WTC11 (cell line): ENCODE measurements around the gene SGCD. TPM values are rescaled to one million over a fixed set of nuclear protein-coding genes. Genes with fewer than 3 reads are reported as not detected.

Experiments
- ATAC-seq: fragments of 200-7000 bp; cut with Tn5 transposase; 2 replicates; pipeline ENCODE4 v1.10.0; 2021; ENCODE audit warnings: mild to moderate bottlenecking, moderate library complexity
- CTCF ChIA-PET: fragments of 300-600 bp; sonication (Branson Sonifier 250); formaldehyde crosslinking; loops from one replicate; lab custom pipeline; 2021; ENCODE audit warnings: antibody characterized with exemption; lab: Charles Lee
- POLR2A ChIA-PET: fragments of 350-600 bp; sonication (Branson Sonifier 250); formaldehyde crosslinking; loops from one replicate; lab custom pipeline; 2021; ENCODE audit warnings: antibody characterized with exemption; lab: Charles Lee
- DNase-seq: peaks from one replicate; pipeline ENCODE4 v3.0.0; 2021; ENCODE audit warnings: low spot score
- H3K27ac Mint-ChIP-seq: 2 replicates; pipeline ENCODE4 v1.8.0; 2021; ENCODE audit warnings: mixed read lengths
- H3K27me3 Mint-ChIP-seq: 2 replicates; pipeline ENCODE4 v1.8.0; 2021; ENCODE audit warnings: low read depth, mild to moderate bottlenecking, moderate library complexity, mixed read lengths
- H3K36me3 Mint-ChIP-seq: 2 replicates; pipeline ENCODE4 v1.8.0; 2021; ENCODE audit warnings: mixed read lengths
- H3K4me1 Mint-ChIP-seq: 2 replicates; pipeline ENCODE4 v1.8.0; 2022; ENCODE audit warnings: mixed read lengths
- H3K4me3 Mint-ChIP-seq: 2 replicates; pipeline ENCODE4 v1.8.0; 2021; ENCODE audit warnings: mild to moderate bottlenecking, moderate library complexity, mixed read lengths
- H3K9me3 Mint-ChIP-seq: 2 replicates; pipeline ENCODE4 v1.8.0; 2021; ENCODE audit warnings: mixed read lengths
- AR ChIP-seq: fragments of 250-450 bp; sonication (Bioruptor Pico); IDR thresholded peaks from 2 replicates; pipeline ENCODE4 v1.9.0; 2021; ENCODE audit warnings: mild to moderate bottlenecking
- ATF1 ChIP-seq: sonication (generic); formaldehyde crosslinking; IDR thresholded peaks from 2 replicates; pipeline ENCODE4 v1.8.1; 2023; ENCODE audit warnings: mild to moderate bottlenecking, moderate library complexity, missing genetic modification reagents
- ESRRA ChIP-seq: sonication (generic); formaldehyde crosslinking; IDR thresholded peaks from 2 replicates; pipeline ENCODE4 v1.8.1; 2022; ENCODE audit warnings: mild to moderate bottlenecking, missing genetic modification reagents, borderline replicate concordance
- GRHL2 ChIP-seq: fragments of 250-450 bp; sonication (Bioruptor Pico); IDR thresholded peaks from 2 replicates; pipeline ENCODE4 v1.8.0; 2022; ENCODE audit warnings: mild to moderate bottlenecking, moderate library complexity; ENCODE audit not compliant: insufficient replicate concordance, severe bottlenecking
- MAX ChIP-seq: sonication (generic); formaldehyde crosslinking; IDR thresholded peaks from 2 replicates; pipeline ENCODE4 v1.8.0; 2022; ENCODE audit warnings: mild to moderate bottlenecking, missing genetic modification reagents
- NR2C2 ChIP-seq: sonication (generic); formaldehyde crosslinking; IDR thresholded peaks from 2 replicates; pipeline ENCODE4 v1.8.0; 2022; ENCODE audit warnings: mild to moderate bottlenecking, missing genetic modification reagents
- NR3C1 ChIP-seq: sonication (generic); formaldehyde crosslinking; conservative IDR thresholded peaks from 2 replicates; pipeline ENCODE4 v1.8.1; 2023; ENCODE audit warnings: low read depth, mild to moderate bottlenecking, missing genetic modification reagents
- PREB ChIP-seq: sonication (generic); formaldehyde crosslinking; IDR thresholded peaks from 2 replicates; pipeline ENCODE4 v1.8.1; 2022; ENCODE audit warnings: mild to moderate bottlenecking, missing genetic modification reagents, moderate library complexity, borderline replicate concordance
- PRRX2 ChIP-seq: fragments of 250-450 bp; sonication (Bioruptor Pico); IDR thresholded peaks from 2 replicates; pipeline ENCODE4 v1.8.0; 2021; ENCODE audit warnings: mild to moderate bottlenecking
- SOX15 ChIP-seq: fragments of 250-450 bp; sonication (Bioruptor Pico); IDR thresholded peaks from 2 replicates; pipeline ENCODE4 v1.9.0; 2021; ENCODE audit warnings: mild to moderate bottlenecking
- TEAD1 ChIP-seq: sonication (generic); formaldehyde crosslinking; IDR thresholded peaks from 2 replicates; pipeline ENCODE4 v1.8.0; 2022; ENCODE audit warnings: mild to moderate bottlenecking, missing genetic modification reagents
- TP53 ChIP-seq: sonication (generic); formaldehyde crosslinking; IDR thresholded peaks from 2 replicates; pipeline ENCODE4 v1.8.1; 2023; ENCODE audit warnings: mild to moderate bottlenecking, missing genetic modification reagents
- ZNF396 ChIP-seq: fragments of 250-450 bp; sonication (Bioruptor Pico); IDR thresholded peaks from 2 replicates; pipeline ENCODE4 v1.8.0; 2021; ENCODE audit warnings: mild to moderate bottlenecking, moderate library complexity, borderline replicate concordance
- ZNF532 ChIP-seq: fragments of 250-450 bp; sonication (Bioruptor Pico); IDR thresholded peaks from 2 replicates; pipeline ENCODE4 v1.9.0; 2021; ENCODE audit warnings: mild to moderate bottlenecking, borderline replicate concordance
- total RNA-seq: library from RNA; stranded (reverse); gene quantifications from 3 replicates; pipeline ENCODE4 v1.2.3, GENCODE V29; 2021
- TF ChIP-seq, protein P1 (sequence below): sonication (generic); formaldehyde crosslinking; IDR thresholded peaks from 2 replicates; pipeline ENCODE4 v1.8.0; 2023; ENCODE audit warnings: mild to moderate bottlenecking, missing genetic modification reagents

Gene SGCD
- total RNA-seq, 1 experiment from 2014 or later, result 0.33 TPM

GRCh38 chr5:156741516-156741915 is 414.6 kb downstream of the SGCD start (continued):
- TF ChIP-seq MAX (CRISPR knock-in tag), result no peak
- TF ChIP-seq TP53 (CRISPR knock-in tag), result no peak
- TF ChIP-seq, all 79 proteins: peak for 0

DNA sequence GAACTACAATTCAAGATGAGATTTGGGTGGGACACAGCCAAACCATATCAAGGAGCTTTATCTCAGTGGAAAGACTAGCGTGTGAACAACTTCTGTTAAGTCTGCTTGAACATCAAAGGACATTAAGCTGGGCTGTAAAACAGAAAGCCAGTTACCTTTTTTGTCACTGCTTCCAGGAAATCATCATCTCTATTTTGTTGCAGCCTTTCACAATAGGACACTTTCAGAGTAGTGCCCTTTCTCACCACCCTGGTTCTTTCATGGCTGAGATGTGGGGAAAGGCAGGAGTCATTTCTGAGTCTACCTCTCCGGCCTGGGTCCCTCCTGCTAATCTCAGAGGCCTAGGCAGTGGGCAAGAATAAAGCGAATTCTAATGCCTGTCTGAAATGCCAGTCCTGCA is 426.9 kb downstream of the SGCD start:
- TF ChIP-seq ESRRA (CRISPR knock-in tag) (no peak), PREB (no peak), GRHL2 (no peak), AR (no peak), TEAD1 (no peak), PRRX2 (CRISPR knock-in tag) (no peak), ATF1 (CRISPR knock-in tag) (no peak), SOX15 (CRISPR knock-in tag) (no peak), ZNF396 (CRISPR knock-in tag) (no peak), NR2C2 (CRISPR knock-in tag) (no peak)
- TF ChIP-seq, protein P1, sequence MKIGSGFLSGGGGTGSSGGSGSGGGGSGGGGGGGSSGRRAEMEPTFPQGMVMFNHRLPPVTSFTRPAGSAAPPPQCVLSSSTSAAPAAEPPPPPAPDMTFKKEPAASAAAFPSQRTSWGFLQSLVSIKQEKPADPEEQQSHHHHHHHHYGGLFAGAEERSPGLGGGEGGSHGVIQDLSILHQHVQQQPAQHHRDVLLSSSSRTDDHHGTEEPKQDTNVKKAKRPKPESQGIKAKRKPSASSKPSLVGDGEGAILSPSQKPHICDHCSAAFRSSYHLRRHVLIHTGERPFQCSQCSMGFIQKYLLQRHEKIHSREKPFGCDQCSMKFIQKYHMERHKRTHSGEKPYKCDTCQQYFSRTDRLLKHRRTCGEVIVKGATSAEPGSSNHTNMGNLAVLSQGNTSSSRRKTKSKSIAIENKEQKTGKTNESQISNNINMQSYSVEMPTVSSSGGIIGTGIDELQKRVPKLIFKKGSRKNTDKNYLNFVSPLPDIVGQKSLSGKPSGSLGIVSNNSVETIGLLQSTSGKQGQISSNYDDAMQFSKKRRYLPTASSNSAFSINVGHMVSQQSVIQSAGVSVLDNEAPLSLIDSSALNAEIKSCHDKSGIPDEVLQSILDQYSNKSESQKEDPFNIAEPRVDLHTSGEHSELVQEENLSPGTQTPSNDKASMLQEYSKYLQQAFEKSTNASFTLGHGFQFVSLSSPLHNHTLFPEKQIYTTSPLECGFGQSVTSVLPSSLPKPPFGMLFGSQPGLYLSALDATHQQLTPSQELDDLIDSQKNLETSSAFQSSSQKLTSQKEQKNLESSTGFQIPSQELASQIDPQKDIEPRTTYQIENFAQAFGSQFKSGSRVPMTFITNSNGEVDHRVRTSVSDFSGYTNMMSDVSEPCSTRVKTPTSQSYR (CRISPR knock-in tag), result no peak
- ChIA-PET CTCF (no interaction called here), POLR2A (no interaction called here)
- peaks cover 3% of the 10 kb centered on the region; the same call in 1 of the 2 replicates for H3K9me3 Mint-ChIP-seq
- DNase-seq (no peak), ATAC-seq (no peak)
- peaks cover 2% of the 10 kb centered on the region for H3K4me1 Mint-ChIP-seq
- no peaks in the 10 kb centered on the region for H3K36me3 Mint-ChIP-seq
- no peaks in the 10 kb centered on the region; the same call in 1 of the 2 replicates for H3K27me3 Mint-ChIP-seq
- no peak overlapping the region for H3K4me3 Mint-ChIP-seq
- H3K27ac Mint-ChIP-seq, result no peak overlapping the region

- H3K27me3 Mint-ChIP-seq, result no peaks in the 10 kb centered on the region; the same call in 1 of the 2 replicates
- TF ChIP-seq NR3C1 (CRISPR knock-in tag) (no peak), AR (no peak), ZNF532 (CRISPR knock-in tag) (no peak)
- H3K4me3 Mint-ChIP-seq, result no peak overlapping the region
- no peak for ATAC-seq
- peaks cover 2% of the 10 kb centered on the region for H3K4me1 Mint-ChIP-seq
- POLR2A ChIA-PET, result no interaction called here
- no peak overlapping the region for H3K27ac Mint-ChIP-seq
- no peaks in the 10 kb centered on the region for H3K36me3 Mint-ChIP-seq
- CTCF ChIA-PET, result no interaction called here
- peaks cover 3% of the 10 kb centered on the region; the same call in 1 of the 2 replicates for H3K9me3 Mint-ChIP-seq
- no peak for DNase-seq
Observed at GRCh38 chr5:156755421-156756087, 428.6 kb downstream of the SGCD start.
